GM10266 (cell line): ENCODE data around the gene TOLLIP.
A peak's percentile ranks its signal among the peaks of the same experiment; 100 is the strongest.
"Not testable (repeated sequence)": the region's sequence is repeated elsewhere in the genome, so short reads cannot be mapped to it uniquely, and the experiment has no call there.

Experiments
- DNase-seq: peaks from one replicate; pipeline ENCODE4 v3.0.0; 2012; ENCODE audit errors: extremely low spot score
- CTCF ChIP-seq: IDR thresholded peaks from 2 replicates; pipeline ENCODE4 v1.5.1; 2012; ENCODE audit warnings: mild to moderate bottlenecking, low read depth; ENCODE audit not compliant: control insufficient read depth, insufficient read depth; ENCODE audit errors: missing control alignments

Gene TOLLIP

DNA sequence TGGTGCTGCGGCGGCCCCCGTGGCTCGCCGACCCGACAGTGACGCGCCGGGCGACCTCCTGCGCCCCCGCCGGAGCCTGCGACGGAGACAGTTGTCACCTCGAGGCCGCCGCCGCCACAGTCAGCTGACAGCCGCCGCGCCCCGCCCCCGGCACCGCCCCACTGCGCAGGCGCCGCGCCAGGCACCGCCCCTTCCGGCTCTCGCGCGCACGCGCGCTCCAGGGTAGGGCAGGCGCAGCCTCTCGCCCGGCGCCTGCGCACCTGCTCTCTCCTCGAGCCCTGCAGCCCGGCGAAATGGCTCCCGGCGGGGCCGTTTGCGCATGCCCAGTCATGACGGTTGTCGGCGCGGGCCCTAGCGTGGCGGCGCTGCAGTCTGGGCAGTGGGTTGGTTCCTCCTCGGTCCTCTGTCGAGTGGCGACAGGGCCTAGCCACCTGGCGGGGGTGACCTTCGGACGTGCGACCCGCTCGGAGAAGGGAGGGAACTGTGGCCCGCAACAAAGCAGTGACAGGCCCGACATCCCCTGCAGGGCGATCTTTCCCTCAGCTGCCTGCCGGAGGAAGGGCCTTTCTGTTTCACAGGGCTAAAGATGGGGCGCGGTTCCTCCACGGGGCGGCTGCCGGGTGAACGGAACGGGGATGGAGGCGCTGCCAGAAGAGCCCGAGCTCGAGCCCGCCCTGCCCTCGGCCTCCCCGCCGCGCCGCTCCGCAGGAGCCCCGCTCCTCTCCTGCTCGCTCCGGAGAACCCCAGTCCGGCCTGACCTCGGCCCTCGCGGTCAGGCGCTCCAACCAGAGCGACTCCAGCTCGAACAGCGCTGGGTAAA is at the start of gene TOLLIP:
Gene TOLLIP (minus strand): TSS at position 135 of the 820 bp plus-strand sequence. CDS start 134 bp downstream, at position 1.
- peak; percentile 100 for DNase-seq

GRCh38 chr11:1358931-1359330 is 49.5 kb upstream of the TOLLIP start:
- DNase-seq = not testable (repeated sequence)

More for the DNA sequence above, at the start of gene TOLLIP:
- peak; percentile 31 for TF ChIP-seq CTCF

DNA sequence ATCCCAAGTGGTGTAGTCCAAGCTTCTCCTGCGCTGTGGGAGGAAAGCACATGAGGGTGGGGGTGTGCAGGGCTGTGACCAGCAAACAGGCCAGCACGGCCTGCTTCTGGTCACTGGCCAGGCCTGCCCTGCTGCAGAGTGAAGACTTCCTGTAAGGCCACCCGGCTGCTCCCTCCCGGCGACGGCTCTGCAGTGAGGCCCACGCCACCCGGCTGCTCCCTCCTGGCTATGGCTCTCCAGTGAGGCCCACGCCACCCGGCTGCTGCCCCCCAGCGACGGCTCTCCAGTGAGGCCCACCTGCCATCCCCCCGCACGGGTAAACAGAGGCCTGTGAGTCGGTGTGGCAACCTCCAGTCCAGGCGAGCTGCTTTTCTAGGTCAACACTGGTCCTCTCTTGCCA is 48.9 kb upstream of the TOLLIP start:
- no peak for DNase-seq
- no peak for TF ChIP-seq CTCF

DNA sequence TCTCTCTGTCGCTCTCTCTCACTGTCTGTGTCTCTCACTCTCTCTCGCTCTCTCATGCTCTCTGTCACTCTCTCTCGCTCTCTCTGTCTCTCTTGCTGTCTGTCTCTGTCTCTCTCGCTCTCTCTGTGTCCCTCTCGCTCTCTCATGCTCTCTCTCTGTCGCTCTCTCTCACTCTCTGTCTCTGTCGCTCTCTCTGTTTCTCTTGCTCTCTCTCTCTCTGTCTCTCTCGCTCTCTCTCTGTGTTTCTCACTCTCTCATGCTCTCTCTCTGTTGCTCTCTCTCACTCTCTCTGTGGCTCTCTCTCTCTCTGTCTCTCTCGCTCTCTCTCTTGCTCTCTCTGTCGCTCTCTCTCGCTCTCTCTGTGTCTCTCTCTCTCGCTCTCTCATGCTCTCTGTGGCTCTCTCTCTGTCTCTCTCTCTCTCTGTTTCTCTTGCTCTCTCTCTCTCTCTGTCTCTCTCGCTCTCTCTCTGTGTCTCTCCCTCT is 47.1 kb upstream of the TOLLIP start:
- no peak for TF ChIP-seq CTCF
- no peak for DNase-seq

GRCh38 chr11:1356007-1356435 is 46.6 kb upstream of the TOLLIP start:
- no peak for DNase-seq
- no peak for TF ChIP-seq CTCF

DNA sequence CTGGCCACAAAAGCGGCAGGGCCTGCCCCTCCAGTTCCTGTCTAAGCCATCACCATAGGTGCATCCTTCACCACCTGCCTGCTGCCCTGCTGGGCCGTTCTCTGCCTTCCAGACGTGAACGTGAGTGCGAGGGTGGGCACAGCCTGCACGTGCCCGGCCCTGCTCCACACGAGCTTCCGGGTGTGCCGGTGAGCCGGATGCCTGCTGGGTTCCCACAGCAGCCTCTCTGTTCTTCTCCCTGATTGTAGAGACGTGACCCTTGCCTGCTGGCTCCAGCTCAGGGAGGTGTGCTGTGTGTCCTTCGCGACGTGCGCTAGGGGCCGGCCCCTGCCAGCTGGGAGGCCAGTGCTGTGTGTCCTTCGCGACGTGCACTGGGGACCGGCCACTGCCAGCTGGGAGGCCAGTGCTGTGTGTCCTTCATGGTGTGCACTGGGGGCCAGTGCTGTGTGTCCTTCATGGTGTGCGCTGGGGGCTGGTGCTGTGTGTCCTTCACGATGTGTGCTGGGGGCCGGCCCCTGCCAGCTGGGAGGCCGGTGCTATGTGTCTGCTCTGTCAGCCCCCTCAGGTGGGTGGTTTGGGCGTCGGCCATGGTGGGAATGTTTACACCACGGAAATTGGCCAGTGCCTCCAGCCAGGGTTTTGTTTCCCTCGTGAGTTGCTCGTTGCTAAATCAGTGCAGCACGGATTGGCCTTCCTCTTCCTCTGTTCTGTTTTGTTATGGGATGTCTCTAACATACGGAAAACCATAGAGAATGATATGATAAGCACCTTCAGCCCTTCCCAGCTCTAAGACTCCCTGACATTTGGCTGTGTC is 44.9 kb upstream of the TOLLIP start:
- TF ChIP-seq CTCF = no peak
- DNase-seq = no peak

GRCh38 chr11:1353383-1354124 is 44.1 kb upstream of the TOLLIP start:
- no peak for TF ChIP-seq CTCF
- no peak for DNase-seq
